Activated naive CD4-positive, alpha-beta T cell treated with anti-CD3 and anti-CD28 coated beads, Interleukin-2, amount 10 ng/mL, durations not matched to agents 7 days and 5 days (primary cell): ENCODE measurements around the gene ADAMTS2.

ENCODE experiments used
- CTCF ChIA-PET: fragments of 350-600 bp; sonication (Branson Sonifier 250); formaldehyde crosslinking; loops from one replicate; lab custom pipeline; 2021; ENCODE audit warnings: antibody characterized with exemption; lab: Charles Lee
- DNase-seq: peaks from one replicate; pipeline ENCODE4 v3.0.0-alpha.2; 2020
- H3K27ac Mint-ChIP-seq: one replicate; pipeline ENCODE4 v1.8.0; 2021; ENCODE audit warnings: mild to moderate bottlenecking, moderate library complexity, mixed read lengths
- H3K27me3 Mint-ChIP-seq: one replicate; pipeline ENCODE4 v1.8.0; 2021; ENCODE audit warnings: mild to moderate bottlenecking, mixed read lengths
- H3K36me3 Mint-ChIP-seq: one replicate; pipeline ENCODE4 v1.8.0; 2021; ENCODE audit warnings: mixed read lengths
- H3K4me1 Mint-ChIP-seq: one replicate; pipeline ENCODE4 v1.8.0; 2021; ENCODE audit warnings: mixed read lengths
- H3K4me3 Mint-ChIP-seq: one replicate; pipeline ENCODE4 v1.8.0; 2021; ENCODE audit warnings: mild to moderate bottlenecking, moderate library complexity, mixed read lengths
- H3K9me3 Mint-ChIP-seq: one replicate; pipeline ENCODE4 v1.8.0; 2021; ENCODE audit warnings: mixed read lengths

The ADAMTS2 gene

DNA sequence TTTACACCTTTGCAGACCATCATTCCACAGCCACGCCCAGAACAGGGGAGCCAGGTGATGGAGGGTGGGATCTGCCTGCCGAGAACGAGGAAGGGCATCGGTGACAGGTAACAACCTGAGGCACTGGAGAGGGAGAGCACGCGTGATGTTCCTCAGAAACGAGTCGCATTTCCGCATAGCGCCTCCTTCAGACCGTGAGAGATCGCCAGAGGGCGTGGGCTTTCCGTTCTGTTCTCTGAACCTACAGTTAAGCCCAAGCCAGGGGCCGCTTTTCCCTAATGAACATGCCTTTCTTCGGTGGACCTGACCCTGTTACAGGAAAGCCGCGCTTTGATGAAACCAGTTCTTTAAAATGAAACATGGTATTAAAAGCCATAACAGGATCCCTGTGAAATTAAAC lies 17.1 kb upstream of the ADAMTS2 start:
- no peak for DNase-seq
- no peaks in the 10 kb centered on the region for H3K4me1 Mint-ChIP-seq
- CTCF ChIA-PET: interaction anchor here (0.7 kb wide), 1 partner anchor 13 kb away, joined by 3 read pairs; no protein-coding TSS in a partner anchor
- no peaks in the 10 kb centered on the region for H3K36me3 Mint-ChIP-seq
- H3K4me3 Mint-ChIP-seq: no peak overlapping the region
- no peaks in the 10 kb centered on the region for H3K27me3 Mint-ChIP-seq
- H3K9me3 Mint-ChIP-seq: no peaks in the 10 kb centered on the region
- no peak overlapping the region for H3K27ac Mint-ChIP-seq

DNA sequence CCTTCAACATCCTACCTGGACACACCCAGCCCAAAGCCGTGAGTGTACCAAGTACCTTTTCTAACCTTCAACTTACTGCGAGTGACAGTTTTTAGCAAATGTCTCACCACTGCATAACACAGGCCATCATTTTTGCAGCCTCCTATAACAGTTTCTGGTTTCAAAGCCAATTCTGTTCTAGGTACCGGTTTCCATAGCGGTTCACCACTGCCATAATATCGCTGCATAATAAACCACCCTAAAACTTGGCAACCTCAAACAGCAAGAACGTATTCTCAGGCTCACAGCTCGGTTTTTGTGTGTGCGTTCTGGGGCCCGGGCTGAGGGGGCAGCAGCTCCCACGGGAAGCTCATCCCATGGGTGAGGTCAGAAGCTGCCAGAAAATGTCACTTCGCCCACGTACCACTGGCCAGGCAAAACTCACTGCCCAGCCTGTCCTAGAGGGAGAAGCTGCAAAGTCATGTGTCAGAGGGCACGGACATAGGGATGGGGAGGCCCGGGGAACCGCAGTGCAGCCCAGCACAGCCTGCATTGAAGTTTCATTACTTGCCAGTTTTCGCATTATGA lies 15.9 kb upstream of the ADAMTS2 start:
- H3K9me3 Mint-ChIP-seq: no peaks in the 10 kb centered on the region

DNA sequence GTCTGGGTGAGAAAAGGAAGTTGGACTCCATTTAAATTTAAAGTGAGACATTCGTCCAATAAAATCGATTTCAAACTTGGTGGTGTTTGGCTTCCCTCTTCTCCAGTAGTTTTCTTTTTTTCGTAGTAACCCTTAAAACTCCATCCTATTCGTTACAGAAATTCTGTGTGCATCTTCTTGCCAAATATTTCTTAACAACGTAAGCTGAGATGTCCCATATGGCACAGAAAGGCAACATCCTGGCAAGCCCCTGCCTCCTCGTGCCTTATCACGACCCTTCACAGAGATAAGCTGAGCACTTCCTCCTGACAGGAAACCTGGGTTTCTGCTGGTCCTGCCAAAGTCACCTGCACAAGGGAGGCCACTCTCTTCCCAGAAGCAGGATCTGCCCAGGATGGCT lies 11.8 kb upstream of the ADAMTS2 start:
- Mint-ChIP-seq H3K9me3 (no peaks in the 10 kb centered on the region), H3K27me3 (no peaks in the 10 kb centered on the region), H3K36me3 (no peaks in the 10 kb centered on the region), H3K4me1 (no peaks in the 10 kb centered on the region), H3K27ac (no peak overlapping the region), H3K4me3 (no peak overlapping the region)
- no peak for DNase-seq
- CTCF ChIA-PET: no interaction called here

More for the DNA sequence above, 15.9 kb upstream of the ADAMTS2 start:
- H3K27me3 Mint-ChIP-seq: no peaks in the 10 kb centered on the region
- CTCF ChIA-PET: no interaction called here
- no peak for DNase-seq
- no peaks in the 10 kb centered on the region for H3K4me1 Mint-ChIP-seq
- no peak overlapping the region for H3K27ac Mint-ChIP-seq
- no peak overlapping the region for H3K4me3 Mint-ChIP-seq
- H3K36me3 Mint-ChIP-seq: no peaks in the 10 kb centered on the region

DNA sequence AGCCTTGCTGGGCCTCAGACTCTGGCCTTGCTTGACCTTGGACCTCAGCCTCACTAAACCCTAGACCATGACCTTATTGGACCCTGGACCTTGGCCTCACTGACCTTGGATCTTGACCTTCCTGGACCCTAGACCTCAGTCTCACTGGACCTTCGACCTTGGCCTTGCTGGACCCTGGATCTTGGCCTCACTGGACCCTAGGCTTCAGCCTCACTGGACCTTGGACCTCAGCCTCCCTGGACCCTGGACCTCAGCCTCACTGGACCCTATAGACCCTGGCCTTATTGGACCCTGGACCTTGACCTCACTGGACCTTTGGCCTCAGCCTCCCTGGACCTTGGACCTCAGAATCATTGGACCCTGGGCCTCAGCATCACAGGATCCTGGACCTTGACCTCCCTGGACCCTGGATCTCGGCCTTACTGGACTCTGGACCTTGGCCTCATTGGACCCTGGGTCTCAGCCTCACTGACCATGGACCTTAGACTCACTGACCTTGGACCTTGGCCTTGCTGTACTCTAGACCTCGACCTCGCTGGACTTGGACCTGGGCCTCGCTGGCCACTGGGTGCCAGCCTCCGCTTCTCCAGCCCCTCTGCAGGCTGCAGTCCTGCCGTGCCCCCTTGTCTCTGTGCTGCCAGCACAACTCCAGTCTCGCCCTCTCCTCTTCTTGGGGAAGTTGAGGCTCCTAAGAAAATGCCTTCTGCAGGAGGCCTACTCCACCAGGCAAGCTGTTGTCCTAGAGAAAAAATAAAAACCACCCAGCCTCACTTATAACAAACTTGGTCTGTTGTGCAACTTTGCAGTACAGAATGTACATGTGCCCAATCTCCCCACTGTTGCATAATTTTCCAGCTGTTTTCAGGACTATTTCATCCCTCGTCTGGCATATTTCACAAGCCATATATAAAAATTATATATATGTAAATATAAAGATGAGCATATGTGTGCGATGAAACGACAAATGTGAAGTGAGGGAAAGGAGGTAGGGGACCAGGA lies 11.0 kb upstream of the ADAMTS2 start:
- DNase-seq: no peak
- Mint-ChIP-seq H3K36me3 (no peaks in the 10 kb centered on the region), H3K4me3 (no peak overlapping the region), H3K4me1 (no peaks in the 10 kb centered on the region), H3K27me3 (no peaks in the 10 kb centered on the region), H3K27ac (no peak overlapping the region), H3K9me3 (no peaks in the 10 kb centered on the region)
- CTCF ChIA-PET: no interaction called here

DNA sequence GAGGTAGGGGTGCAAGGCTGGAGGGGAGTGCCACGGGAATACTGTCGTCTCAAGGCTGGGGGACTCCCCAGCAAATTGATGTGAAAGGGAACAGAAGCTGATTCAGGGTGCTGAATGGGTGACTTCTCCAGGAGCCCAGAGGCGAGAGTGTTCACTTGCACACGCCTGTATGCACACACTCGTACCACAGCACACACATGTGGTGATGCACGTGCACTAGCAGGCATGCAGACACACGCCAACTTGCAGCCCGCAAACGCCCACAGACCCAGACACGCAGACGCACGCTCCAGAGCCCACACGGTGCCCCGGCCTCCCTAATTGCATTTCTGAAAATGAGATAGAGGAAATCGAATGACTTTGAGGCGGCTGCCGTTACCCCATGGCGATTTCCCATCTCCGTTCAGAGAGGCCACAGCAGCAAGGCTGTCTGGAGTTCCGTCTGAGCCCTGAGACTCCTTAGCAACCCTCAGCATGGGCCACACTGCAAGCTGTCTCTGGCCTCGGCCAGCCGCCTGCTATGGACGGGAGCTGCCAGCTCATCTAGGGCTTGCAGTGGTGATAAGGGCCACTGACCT lies 9.1 kb upstream of the ADAMTS2 start:
- Mint-ChIP-seq H3K27me3 (no peaks in the 10 kb centered on the region), H3K4me3 (no peak overlapping the region), H3K27ac (no peak overlapping the region), H3K4me1 (no peaks in the 10 kb centered on the region), H3K9me3 (no peaks in the 10 kb centered on the region), H3K36me3 (no peaks in the 10 kb centered on the region)
- no peak for DNase-seq
- CTCF ChIA-PET: no interaction called here

DNA sequence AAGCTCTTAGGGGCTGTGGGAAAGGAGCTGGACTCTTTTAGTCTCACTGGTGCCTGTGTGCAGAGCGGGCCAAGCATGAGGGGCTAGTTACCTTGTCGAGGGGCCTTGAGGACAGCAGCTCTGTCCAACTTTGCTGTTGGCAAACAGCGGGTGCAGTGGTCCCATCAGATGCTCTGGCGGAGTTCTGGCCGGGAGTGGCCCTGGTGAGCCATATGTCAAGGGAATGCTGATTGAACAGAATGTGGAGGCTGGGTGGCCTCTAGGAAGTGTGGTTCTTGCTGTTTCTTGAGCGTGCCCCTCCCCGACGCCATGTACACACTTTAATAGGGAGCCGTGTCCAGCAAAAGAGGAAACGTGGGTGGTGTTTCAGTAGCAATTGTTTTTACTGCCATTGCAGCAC lies 3.6 kb upstream of the ADAMTS2 start:
- DNase-seq: no peak
- Mint-ChIP-seq H3K9me3 (no peaks in the 10 kb centered on the region), H3K4me1 (peaks cover 5% of the 10 kb centered on the region), H3K27me3 (peaks cover 48% of the 10 kb centered on the region), H3K36me3 (no peaks in the 10 kb centered on the region), H3K4me3 (no peak overlapping the region), H3K27ac (no peak overlapping the region)
- CTCF ChIA-PET: interaction anchor here (0.5 kb wide), 1 partner anchor 14 kb away, joined by 3 read pairs; no protein-coding TSS in a partner anchor

DNA sequence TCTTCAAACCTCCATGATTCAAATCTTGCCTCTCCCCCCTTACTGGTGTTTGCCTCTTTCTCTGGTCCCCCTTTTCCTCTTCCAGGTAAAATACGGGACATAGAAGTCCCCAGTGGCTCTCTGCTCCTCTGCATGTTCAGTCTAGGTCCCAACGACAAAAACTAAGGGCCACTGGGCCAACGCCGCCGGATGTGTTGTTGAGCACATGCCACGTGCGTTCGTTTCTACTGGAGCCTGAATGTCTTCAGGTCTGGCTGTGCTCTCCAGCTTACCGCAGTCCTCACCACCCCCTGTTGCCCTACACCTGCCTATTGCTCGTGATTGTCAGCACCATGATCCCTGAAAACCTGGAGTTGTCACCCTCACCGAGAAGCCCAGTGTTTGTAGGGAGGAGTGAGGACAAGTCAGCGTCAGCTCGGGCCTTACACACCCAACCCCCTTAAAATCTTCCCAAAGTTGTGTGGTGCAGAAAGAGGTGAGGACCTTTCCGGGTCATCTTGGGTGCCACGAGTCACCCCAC lies 2.8 kb upstream of the ADAMTS2 start:
- CTCF ChIA-PET: no interaction called here
- no peaks in the 10 kb centered on the region for H3K36me3 Mint-ChIP-seq
- H3K9me3 Mint-ChIP-seq: no peaks in the 10 kb centered on the region
- no peak overlapping the region for H3K27ac Mint-ChIP-seq
- H3K27me3 Mint-ChIP-seq: peaks cover 56% of the 10 kb centered on the region
- peaks cover 6% of the 10 kb centered on the region for H3K4me1 Mint-ChIP-seq
- no peak for DNase-seq
- no peak overlapping the region for H3K4me3 Mint-ChIP-seq

DNA sequence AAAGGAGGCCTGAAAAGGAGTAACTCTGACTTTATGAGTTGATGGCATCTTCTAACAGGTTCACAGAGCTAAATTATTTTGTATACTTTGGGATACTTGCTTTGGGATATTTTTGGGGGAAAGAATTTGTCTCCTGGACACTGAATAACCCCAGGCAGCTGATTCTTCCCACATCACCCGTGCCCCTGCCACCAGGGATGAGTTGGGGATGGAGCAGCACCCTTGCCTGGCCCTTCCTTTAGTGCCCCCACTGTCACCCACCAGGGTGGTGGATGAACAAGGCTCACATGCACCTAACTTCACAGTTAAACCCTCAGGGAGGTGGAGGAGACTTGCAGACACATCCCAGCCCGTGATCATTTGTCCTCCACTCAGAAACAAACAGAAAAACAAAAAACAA lies 2.3 kb upstream of the ADAMTS2 start:
- Mint-ChIP-seq H3K9me3 (no peaks in the 10 kb centered on the region), H3K36me3 (no peaks in the 10 kb centered on the region), H3K27ac (no peak overlapping the region), H3K27me3 (peaks cover 61% of the 10 kb centered on the region), H3K4me1 (peaks cover 9% of the 10 kb centered on the region), H3K4me3 (no peak overlapping the region)
- DNase-seq: no peak
- CTCF ChIA-PET: no interaction called here

DNA sequence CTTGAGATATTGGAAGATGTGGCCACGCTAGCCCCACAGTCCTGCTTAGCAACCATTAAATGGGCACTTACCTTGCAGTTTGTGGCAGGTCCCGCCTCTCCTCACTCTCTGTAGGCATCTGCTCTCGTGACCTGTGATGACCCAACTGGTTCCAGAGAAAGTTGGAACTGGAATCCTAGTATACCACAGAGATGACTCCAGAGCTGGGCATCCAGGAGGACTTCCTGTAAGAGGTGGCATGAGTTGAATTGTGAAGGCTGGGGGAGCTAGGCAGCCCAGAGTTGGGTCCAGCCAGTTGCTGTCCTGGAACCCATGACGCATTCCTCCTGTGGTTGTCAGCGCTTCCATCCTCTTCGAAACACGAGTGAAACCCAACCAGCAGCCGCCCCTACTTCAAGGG lies 1.6 kb upstream of the ADAMTS2 start:
- peaks cover 68% of the 10 kb centered on the region for H3K27me3 Mint-ChIP-seq
- DNase-seq: no peak
- no peaks in the 10 kb centered on the region for H3K36me3 Mint-ChIP-seq
- no peak overlapping the region for H3K27ac Mint-ChIP-seq
- peaks cover 9% of the 10 kb centered on the region for H3K4me1 Mint-ChIP-seq
- H3K9me3 Mint-ChIP-seq: no peaks in the 10 kb centered on the region
- CTCF ChIA-PET: no interaction called here
- no peak overlapping the region for H3K4me3 Mint-ChIP-seq

DNA sequence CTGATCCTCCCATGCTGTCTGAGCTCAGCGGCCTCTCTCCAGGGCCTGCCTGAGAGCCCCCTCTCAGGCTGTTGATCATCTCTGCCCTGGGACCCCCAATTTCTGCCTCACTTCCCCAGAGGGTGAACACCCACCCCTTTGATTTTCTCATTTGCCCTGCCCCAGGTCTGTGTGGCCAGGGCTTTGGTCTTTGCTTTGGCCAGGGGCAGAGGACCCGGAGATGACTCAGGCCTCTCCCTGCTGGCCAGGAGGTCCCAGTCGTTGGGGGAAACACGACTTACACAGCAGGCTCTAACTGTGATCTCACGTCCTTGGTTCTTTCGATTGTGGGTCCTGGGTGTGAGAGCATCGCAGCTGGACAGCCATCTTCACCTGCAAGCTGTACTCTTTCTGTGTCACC lies 1.1 kb upstream of the ADAMTS2 start:
- CTCF ChIA-PET: no interaction called here
- Mint-ChIP-seq H3K4me1 (peaks cover 9% of the 10 kb centered on the region), H3K36me3 (no peaks in the 10 kb centered on the region), H3K4me3 (no peak overlapping the region), H3K27me3 (peaks cover 72% of the 10 kb centered on the region), H3K27ac (no peak overlapping the region), H3K9me3 (no peaks in the 10 kb centered on the region)
- DNase-seq: no peak

DNA sequence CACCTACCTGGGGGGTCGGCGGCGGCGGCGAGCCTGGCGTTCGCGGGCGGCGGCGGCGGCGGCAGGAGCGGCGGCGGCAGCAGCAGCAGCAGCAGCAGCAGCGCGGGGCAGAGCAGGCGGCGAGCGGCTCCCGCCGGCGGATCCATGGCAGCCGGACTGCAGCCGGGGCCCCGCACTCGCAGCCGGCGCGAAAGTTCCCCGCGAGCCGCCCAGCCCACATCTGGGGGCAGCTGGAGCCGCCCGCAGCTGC lies 153 bp downstream of the ADAMTS2 start:
- Mint-ChIP-seq H3K4me1 (peaks cover 9% of the 10 kb centered on the region), H3K36me3 (no peaks in the 10 kb centered on the region), H3K27ac (no peak overlapping the region), H3K9me3 (no peaks in the 10 kb centered on the region), H3K27me3 (peaks cover 80% of the 10 kb centered on the region), H3K4me3 (no peak overlapping the region)
- CTCF ChIA-PET: no interaction called here
- no peak for DNase-seq

DNA sequence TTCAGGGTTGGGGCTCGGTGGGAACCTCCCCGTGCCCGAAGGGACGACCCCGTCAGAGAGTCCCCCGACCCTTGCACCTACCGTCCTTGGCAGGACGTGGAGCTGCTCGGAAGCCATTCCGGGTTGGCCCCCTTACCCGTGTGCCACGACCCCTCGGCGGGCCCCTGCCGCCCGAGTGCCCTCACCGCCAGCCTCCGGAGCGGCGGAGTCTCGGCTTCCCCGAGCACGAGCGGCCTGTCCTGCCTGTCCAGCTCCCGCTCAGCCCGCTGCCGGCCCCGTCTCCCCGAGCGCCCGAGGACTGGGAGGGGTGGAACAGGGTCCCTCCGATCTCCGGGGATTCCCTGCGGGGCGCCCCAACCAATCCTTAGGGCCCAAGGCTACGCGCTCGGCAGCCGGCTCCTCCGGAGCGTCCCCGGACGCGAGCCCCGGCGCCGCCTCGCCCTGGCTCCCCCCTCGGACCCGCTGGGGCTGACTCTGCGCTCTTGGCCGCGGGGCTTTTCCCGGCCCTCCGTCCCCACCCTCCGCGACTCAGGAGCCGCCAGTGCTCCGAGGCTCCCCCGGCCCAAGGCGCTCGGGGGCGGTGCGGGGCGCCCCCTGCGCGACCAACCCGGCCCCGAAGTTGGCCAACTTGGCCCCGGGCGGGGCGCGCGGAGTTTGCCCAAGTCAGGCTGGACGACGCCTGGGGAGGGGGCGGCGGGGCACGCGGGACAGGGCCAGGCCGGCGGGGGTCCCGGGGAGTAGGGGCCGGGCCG lies 654 bp downstream of the ADAMTS2 start:
- no peak for DNase-seq
- CTCF ChIA-PET: no interaction called here
- H3K4me3 Mint-ChIP-seq: no peak overlapping the region
- no peaks in the 10 kb centered on the region for H3K9me3 Mint-ChIP-seq
- peaks cover 82% of the 10 kb centered on the region for H3K27me3 Mint-ChIP-seq
- no peak overlapping the region for H3K27ac Mint-ChIP-seq
- no peaks in the 10 kb centered on the region for H3K36me3 Mint-ChIP-seq
- H3K4me1 Mint-ChIP-seq: peaks cover 9% of the 10 kb centered on the region

DNA sequence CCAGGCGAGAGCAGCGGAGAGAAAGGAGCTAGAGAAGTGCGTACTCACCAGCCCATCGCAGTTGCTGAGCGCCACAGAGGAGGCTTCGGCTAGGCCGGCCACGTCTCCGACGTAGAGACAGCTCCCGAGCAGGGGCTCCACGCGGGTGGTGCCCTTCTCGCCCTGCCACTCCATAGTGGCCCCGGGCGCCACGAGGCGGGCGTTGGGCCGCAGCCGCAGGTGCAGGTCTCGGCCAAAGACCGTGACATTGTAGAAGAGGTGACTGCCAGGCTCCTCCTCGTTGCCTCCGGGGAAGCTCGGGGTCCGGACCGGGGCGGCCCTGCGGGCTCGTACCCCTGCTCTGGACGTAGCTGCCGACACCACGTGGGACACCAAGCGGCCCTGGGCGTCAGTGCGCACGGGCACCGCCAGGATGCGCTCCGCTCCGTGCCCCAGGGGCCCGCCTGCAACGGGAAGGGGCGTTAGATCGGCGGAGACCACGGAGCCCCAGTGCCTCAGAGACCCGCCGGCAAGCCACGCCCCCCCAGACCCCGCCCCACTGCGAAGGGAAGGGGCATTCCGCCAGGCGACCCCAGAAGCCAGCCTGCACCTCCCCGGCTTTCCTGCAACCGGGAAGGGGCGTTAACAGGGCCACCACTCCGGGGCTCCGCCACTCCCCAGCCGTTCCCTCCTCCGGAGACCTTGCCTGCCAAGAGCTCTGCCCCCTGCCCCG lies 1.4 kb downstream of the ADAMTS2 start:
- peaks cover 81% of the 10 kb centered on the region for H3K27me3 Mint-ChIP-seq
- H3K9me3 Mint-ChIP-seq: no peaks in the 10 kb centered on the region
- H3K36me3 Mint-ChIP-seq: no peaks in the 10 kb centered on the region
- peaks cover 9% of the 10 kb centered on the region for H3K4me1 Mint-ChIP-seq
- no peak overlapping the region for H3K27ac Mint-ChIP-seq
- peak; percentile 23 for DNase-seq
- no peak overlapping the region for H3K4me3 Mint-ChIP-seq
- CTCF ChIA-PET: no interaction called here
